NCI-H2107 (cell line): ENCODE results near the gene SRMS.
"Not testable (repeated sequence)": the region's sequence is repeated elsewhere in the genome, so short reads cannot be mapped to it uniquely, and the experiment has no call there.

Experiments
- DNase-seq: peaks from one replicate; lab custom pipeline; 2025; lab: John Stamatoyannopoulos, UW

SRMS gene

DNA sequence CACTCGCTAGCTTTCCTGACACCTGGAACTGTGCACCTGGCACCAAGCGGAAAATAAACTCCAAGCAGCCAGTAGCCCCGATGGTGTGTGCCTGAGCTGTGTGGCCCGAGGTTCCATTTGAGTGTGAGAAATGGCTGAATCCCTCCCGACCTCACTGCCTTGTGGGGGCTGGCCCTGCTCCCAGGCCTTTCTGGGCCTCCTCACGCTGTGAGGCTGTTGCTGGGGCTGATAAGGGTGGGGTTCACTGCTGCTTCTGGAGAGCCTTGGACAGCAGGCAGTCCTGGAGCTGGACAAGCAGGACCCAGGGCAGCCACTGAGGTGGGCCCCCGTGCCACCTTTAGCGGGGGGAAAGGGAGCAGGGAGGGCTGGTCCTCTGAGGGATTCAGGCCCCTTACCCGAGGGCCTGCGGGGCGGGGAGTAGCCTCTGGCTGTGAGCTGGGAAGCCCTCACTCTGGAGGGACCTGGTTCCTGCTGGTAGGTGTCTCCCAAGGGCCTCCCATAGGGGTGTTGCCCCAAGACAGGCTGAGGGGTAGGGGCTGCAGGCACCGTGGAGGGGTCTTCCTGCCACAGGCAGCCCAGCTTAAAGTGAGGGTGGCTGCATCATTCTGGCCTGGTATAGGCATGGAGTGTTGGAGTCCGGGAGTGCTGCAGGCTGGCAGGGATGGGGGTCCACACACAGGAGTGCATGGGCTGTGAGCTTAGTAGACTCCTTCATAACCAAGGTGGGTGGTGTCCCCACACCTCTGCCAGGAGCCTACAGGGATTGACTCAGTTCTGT is 25.3 kb downstream of the SRMS start:
- no peak for DNase-seq

GRCh38 chr20:63521602-63522001 is 25.9 kb downstream of the SRMS start:
- DNase-seq, result no peak

DNA sequence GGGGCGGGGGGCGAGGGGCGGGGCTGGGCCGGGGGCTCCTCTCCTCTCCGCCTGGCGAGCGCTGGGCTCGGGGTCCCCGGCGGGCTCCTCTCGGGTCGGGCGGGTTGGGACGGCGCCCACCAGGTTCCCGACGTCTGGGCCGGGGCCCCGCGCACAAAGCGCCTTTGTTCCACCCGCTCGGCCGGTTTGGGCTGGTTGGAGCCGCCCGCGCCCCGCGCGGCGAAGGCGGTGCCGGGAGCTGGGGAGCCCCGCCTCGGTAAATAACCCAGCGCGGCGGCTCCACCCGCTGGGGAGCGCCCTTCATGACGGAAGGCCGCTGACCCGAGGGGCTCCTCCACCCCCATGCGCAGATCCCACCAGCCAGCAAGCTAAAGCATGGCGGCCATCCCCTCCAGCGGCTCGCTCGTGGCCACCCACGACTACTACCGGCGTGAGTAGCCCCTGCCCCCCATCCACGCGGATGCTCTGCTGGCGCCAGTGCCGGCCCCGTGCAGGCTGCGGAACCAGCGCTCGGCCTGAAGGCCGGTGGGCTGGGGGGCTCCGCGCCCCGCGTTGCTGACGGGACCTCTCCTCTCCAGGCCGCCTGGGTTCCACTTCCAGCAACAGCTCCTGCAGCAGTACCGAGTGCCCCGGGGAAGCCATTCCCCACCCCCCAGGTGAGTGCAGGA is 26.5 kb downstream of the SRMS start:
- no peak for DNase-seq

- peak; percentile 85 for DNase-seq
Observed at GRCh38 chr20:63520504-63520933, 27.0 kb downstream of the SRMS start, which contains the start of gene PPDPF. Gene PPDPF, plus strand, starts transcription at chr20:63520765. Its CDS starts 544 bp downstream, at chr20:63521309.

DNA sequence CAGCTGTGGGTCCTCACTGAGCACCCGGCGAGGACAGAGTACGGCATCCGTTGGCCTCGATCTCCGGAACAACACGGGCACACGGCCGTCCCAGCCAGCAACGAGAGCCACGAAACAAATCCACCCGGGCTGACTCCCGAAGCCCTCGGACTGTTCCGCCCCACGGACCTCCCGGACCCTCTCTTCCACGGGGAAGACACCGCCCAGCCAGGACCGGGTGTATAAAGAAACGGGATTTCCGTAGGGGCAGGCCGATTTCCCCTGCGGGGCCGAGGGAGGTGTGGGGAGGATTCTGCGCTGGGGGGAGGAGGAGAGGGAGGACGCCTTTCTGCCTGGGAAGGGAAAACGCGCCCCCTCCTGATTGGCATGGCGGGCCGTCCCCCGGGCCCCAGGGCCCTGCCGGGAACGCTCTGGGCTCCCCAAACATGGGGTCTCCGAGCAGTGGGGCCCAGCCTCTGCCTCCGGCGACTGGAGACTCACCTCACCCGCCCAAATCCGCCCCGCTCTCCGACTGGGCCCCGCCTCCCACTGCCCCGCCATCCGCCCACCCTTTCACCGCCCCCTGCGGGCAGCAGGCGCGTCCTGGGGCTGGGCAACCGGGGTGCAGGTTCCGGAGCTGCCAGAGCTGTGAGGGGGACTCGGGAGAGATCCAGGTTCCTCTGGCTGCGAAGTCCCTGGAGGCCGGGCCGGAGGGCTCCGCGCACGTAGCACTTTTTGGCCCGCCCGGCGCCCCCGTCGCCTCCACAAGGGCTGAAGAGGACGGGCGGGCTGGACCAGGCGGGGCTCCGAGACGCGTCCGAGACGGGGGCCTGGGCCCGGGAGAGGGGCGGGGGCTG is 27.7 kb downstream of the SRMS start:
- DNase-seq, result no peak

GRCh38 chr20:63518946-63519667 is 28.4 kb downstream of the SRMS start:
- DNase-seq, result no peak

- no peak for DNase-seq
Observed at GRCh38 chr20:63518351-63518861, 29.1 kb downstream of the SRMS start.

DNA sequence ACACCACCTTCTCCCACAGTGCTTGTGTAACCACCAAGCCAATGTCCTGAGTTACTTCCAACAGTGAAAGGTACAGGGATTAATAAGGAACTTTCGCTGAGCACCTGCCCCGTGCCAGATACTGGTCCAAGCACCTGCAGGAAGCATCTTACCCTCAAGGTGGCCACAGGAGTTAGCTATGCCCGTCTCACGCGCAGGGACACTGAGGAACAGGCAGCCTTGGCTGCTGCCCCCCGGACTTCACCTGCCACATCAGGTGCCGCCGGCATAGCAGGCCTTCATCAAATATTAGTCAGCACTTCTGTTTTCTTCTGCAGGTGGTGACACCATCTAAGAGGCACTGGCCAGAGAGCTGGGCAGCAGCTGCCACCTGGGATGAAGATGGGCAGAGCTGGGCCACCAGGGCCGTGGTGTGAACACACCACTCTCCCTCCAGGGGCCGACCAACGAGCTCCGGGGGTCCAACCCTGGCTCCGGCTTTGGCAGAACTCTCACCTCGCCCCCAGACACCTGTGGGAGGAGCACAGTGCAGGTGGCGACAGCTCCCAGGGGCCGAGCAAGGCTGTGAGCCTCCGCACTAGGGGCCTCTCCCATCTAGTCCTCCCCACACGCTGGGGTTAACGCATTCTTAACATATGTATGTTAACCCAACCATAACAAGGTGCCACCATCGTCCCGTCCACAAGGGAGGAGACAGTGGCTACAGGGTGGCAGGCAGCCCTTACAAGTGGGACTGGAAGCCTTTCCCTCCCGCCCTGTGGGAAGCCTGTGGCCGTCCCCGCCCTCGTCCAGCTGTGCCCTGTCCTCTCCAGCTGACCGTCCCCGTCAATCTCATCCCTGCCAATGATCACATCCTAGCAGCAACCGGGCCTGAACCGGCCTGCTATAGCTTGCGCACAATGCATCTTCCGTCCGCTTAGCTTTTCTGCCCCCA is 29.9 kb downstream of the SRMS start:
- no peak for DNase-seq

GRCh38 chr20:63514520-63514919 is 33.0 kb downstream of the SRMS start:
- DNase-seq, result not testable (repeated sequence)

DNA sequence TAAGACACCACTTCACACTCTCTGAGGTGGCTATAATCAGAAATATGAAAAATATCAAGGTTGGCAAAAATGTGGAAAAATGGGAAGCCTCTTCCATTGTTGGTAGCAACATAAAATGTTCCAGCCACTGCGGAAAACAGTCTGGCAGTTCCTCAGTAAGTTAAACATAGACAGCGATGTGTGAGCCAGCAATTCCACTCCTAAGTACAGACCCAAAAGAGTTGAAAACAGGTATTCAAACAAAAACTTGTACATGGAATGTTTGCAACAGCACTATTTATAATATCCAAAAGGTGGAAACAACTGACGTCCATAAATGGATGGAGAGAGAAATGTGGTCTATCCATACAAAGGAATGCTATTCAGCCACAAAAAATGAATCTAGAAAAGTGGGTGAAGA is 34.3 kb downstream of the SRMS start:
- DNase-seq, result no peak

DNA sequence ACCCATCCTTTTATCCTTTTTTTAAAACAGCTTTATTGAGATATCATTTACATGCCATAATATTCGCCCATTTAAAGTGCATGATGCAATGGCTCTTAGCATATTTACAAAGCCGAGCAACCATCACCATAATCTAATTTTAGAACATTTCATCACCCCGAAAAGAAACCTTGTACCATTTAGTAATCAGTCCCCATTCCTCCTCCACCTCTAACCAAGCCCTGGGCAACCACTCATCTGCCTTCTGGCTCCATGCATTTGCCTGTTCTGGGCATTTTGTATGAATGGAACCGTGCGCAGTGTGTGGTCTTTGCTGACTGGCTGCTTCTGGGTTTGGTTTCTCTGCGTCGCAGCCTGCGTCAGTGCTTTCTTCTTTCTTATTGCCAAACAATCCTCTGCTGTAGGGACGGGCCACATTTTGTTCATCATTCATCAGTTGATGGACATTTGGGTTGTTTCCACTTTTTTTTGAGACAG is 38.4 kb downstream of the SRMS start:
- DNase-seq, result no peak

GRCh38 chr20:63508072-63508768 is 39.3 kb downstream of the SRMS start:
- DNase-seq, result peak; percentile 45

DNA sequence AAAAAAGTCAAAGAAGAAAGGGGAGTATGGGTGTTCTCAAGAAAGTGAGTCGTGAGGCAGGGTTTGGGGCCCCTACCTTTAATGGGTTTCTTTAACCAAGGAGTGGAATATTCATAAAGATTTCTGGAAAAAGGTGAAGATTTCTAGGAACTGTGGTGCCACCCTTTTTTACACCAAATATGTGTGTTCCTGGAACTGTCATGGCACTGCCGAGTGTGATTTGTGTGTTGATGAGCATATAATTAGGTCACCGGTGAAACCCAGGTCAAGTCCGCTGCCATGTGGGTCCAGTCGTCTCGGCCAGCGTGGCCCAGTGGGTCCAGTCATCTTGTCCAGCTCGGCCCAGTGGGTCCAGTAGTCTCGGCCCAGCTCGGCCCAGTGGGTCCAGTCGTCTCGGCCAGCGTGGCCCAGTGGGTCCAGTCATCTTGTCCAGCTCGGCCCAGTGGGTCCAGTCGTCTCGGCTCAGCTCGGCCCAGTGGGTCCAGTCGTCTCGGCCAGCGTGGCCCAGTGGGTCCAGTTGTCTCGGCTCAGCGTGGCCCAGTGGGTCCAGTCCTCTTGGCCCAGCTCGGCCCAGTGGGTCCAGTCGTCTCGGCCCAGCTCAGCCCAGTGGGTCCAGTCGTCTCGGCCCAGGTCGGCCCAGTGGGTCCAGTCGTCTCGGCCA is 40.3 kb downstream of the SRMS start:
- no peak for DNase-seq

- no peak for DNase-seq
Observed at GRCh38 chr20:63505723-63506122, 41.8 kb downstream of the SRMS start.

DNA sequence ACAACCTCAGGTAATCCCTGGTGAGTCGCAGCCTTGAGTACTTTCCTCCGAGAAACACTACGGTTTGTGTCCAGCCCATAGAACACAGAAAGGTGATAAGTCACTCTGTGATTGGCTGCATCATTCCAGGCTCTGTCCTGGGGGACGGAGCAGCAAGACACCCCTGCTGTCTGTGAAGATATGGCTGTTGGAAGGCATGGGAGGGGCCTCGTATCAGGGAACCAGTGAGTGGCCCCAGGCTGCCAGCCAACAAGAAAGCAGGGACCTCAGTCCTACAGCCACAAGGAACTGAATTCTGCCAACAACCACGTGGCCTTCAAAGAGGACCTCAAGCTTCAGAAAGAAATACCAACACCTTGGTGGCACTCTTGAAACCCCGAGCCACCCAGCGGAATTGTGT is 42.3 kb downstream of the SRMS start:
- DNase-seq, result no peak

DNA sequence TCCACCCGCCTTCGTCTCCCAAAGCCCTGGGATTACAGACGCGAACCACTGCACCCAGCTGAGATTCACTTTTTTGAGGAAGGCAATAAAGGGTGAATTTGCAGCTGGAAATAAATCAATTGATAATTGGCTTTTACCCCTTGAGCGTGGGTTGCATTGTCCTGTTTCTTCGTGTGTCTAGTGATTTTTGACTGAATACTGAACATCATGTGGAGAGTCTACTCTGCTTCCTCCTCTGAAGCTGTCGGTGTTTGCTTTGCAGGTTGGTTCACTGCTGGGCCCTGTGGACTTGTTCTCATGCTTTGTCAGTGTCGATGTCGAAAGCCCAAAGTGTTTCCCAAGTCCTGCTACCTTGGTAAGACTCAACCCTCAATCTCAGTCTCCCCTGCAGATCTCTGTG is 42.9 kb downstream of the SRMS start:
- no peak for DNase-seq

GRCh38 chr20:63503524-63503923 is 44.0 kb downstream of the SRMS start:
- no peak for DNase-seq

DNA sequence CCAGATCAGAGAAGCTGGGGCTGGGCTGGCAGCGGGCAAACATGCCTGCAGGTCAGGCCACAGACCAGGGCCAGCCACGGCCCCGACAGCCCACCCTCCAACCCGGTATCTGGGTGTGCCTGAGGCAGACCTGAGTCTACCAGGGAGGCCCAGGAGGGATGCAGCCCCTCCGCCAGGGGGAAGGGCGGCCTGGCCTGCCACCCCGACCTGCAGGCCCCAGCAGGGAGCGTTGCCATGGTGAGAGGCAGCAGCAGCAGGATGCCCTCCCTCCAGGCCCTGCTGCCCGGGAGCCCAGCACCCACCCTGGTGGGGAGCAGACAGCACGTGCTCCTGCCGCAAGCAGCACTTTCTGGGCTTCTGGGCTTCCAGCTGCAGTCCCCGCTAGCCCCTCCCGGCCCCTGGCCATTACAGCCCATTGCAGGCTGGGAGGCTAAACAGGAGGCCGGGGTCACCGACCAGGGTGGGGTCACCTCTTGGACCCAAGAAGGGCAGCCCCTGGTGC is 44.8 kb downstream of the SRMS start:
- peak; percentile 69 for DNase-seq
